ENCODE measurements around the gene FAM110C.

DNA sequence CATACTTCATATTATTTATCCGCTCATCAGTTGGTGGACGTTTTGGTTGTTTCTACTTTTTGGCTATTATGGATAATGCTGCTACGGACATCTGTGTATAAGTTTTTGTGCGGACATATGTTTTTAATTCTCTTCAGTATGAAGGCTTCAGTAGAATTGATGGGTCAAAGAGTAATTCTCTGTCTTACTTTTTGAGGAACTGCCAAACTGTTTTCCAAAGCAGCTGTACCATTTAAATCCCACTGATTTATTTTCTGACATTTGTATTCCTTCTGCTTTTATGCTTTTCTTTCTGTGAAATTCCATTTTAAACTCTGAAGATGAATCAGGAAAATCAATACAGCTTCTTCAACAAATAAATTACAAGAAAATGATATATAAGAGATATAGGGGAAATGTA is 20.8 kb downstream of the FAM110C start:
- TF ChIP-seq, protein P1, sequence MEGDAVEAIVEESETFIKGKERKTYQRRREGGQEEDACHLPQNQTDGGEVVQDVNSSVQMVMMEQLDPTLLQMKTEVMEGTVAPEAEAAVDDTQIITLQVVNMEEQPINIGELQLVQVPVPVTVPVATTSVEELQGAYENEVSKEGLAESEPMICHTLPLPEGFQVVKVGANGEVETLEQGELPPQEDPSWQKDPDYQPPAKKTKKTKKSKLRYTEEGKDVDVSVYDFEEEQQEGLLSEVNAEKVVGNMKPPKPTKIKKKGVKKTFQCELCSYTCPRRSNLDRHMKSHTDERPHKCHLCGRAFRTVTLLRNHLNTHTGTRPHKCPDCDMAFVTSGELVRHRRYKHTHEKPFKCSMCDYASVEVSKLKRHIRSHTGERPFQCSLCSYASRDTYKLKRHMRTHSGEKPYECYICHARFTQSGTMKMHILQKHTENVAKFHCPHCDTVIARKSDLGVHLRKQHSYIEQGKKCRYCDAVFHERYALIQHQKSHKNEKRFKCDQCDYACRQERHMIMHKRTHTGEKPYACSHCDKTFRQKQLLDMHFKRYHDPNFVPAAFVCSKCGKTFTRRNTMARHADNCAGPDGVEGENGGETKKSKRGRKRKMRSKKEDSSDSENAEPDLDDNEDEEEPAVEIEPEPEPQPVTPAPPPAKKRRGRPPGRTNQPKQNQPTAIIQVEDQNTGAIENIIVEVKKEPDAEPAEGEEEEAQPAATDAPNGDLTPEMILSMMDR (IDR thresholded peaks at IDR 0.05) = no peak
- TF ChIP-seq POLR2AphosphoS5 (IDR thresholded peaks at IDR 0.05) = no peak
